Hepatic stellate cell (primary cell): ENCODE measurements around the gene CARMIL1.

Source experiments
- DNase-seq: peaks from one replicate; pipeline ENCODE4 v3.0.0; 2011; ENCODE audit warnings: low spot score

The CARMIL1 gene

GRCh38 chr6:25311331-25311840 is 32.2 kb downstream of the CARMIL1 start:
- DNase-seq = peak; percentile 36

DNA sequence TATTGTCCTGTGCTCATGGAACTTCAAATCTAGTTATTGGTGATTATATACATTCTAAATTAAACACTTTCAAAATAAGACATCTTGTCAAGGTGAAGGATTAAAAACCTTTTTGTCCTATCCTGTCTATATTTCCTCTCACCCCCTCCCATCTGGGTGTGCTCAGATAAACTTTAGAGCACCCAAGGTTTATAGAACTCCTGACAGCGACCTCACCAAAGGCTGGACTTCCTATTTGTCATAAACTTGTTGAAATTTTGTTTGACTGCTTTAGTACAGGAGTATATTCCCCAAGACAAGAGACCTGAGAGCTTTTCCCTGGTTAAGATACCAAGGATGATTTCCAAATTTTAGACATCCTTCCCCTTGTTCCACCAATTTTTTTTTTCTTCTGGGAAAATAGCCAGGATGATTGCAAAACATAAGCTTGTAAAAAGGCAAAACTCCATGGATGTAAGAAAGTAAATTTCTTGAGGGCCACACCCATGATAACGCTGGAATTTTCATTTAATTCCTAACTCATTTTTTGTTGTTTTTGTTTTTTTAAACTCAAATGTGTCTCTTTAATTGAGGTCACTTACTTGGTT is 33.0 kb downstream of the CARMIL1 start:
- no peak for DNase-seq

DNA sequence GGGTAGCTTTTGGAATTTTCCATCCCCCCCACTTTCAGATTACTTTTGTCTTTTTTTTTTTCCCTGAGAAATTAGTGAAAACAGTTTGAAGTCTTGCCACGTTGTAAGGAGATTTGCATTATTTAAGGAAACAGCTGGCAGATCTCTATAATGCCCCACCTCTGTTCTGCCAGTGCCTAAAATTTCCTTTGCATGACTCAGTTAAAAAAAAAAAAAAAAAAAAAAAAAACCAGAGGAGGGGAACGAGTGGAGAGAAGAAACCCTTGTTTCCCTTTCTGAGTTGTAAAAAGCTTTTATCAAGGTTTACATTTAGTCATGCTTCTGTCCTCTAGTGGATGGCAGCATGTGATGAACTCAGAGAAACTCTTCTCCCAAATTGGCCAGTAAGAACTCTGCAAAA is 33.5 kb downstream of the CARMIL1 start:
- peak; percentile 29 for DNase-seq

- DNase-seq = no peak
These were observed 35.5 kb downstream of the CARMIL1 start for GRCh38 chr6:25314509-25315175.

DNA sequence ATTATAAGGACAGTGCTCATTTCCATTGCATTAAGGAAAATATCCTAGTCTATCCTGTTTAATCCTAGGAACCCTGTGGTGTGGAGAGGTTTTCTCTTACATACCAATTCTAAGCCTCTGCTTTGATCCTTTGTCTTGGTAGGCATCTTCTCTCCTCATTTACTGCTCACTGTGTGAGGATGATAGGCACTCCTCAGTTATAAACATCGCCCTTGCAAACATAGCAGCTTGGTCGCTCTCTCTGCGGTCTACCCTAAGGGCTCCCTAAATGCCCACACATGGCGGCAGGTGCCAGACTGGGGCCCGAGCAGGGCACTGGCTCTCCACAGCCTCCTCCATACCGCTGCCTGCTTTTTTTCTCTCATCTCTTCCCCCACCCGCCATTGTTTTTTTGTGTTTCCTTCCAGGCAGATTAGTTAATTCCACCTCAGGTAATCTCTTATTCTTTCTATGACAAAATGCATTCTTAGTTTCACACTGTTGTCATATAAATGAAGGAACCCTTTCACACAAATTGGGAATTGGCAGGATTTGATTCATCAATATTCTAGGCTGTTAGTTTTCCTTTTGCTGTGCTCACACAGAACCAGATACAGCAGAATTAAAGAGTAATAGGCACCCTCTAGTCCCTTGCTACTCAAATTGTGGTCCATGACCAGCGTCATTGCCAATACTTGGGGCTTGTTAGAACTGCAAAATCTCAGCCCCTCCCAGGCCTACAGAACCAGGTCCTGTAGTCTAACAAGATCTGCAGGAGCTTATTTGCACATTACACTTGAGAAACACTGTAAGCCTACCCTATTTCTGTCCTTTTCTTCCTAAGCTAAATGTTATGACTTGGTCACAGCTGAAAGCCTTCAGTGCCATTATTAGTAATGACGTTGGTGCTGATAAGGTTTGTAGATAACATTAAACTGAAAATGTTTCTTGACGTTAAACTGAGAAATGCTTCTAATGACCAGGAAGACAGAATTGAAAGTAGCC is 36.3 kb downstream of the CARMIL1 start:
- no peak for DNase-seq

- DNase-seq = no peak
These were observed 37.5 kb downstream of the CARMIL1 start for GRCh38 chr6:25316626-25317025.

DNA sequence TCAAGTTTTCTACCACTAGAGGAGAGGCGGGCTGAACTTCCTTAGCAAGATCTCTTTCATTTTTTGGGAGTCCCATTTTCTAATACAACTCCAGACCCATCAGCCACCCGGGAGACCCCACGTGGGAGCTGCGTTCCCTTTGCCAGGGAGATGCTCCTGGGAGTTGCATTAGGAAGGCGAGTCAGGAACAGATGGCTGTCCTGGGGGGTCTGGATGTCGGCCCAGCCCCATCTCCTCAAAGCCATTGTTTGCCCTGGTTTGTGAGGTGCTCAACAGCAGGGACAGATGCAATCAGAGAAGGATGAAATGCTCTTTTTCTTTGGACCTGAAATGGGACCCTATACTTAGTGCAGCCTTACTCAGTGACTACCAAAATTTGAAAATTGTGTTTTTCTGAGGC is 39.4 kb downstream of the CARMIL1 start:
- no peak for DNase-seq

- DNase-seq = peak; percentile 36
These were observed 41.3 kb downstream of the CARMIL1 start for GRCh38 chr6:25320459-25320858.

GRCh38 chr6:25322692-25323091 is 43.5 kb downstream of the CARMIL1 start:
- DNase-seq = no peak

DNA sequence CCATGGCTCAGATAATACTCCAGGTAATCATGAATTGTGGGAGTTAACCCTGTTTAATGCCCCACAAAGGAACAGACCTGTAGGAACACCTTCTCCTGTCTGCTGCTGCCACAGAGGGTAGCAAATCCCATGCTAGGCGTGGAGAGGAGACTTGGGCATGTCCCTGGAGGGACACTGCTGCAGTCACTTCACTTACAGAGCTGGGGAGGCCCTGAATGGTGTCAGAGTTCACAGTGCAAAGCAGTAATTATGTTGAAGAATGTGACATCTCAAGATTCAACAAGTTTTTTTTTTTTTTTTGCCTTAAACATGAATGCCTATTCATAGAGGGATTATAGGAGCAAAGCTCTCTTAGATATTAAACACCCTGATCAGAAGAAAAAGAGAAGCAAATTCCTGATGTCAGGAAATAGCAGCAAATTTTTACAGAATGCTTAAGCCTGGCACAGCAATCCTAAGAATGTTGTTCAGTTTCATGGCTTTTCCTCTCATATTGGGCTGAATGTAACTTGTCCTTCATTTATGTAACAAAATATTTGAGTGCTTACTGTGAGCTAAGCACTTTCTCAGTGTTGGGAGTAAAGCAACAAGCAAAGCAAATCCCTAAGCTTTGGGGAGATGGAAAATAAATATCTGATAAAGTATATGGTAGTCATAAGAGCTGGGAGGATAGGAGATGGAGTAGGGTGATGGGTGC is 45.0 kb downstream of the CARMIL1 start:
- peak; percentile 32 for DNase-seq

DNA sequence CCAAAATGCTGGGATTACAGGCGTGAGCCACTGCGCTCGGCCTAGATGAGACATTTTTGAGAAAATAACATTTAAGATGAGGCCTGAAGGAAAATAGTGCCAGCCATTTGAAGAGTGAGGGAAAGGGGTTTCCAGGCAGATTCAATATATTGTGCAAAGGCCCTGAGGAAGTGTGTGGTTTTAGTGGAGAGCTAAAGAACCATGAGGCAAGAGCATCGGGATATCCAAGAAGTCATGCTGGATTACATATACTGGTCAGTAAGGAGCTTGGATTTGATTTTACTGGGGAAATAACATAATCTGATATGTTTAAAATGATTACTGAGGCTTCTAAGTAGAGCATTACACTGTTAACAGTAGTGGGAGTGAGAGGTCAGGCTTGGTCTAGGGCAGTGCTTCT is 47.0 kb downstream of the CARMIL1 start:
- DNase-seq = no peak

DNA sequence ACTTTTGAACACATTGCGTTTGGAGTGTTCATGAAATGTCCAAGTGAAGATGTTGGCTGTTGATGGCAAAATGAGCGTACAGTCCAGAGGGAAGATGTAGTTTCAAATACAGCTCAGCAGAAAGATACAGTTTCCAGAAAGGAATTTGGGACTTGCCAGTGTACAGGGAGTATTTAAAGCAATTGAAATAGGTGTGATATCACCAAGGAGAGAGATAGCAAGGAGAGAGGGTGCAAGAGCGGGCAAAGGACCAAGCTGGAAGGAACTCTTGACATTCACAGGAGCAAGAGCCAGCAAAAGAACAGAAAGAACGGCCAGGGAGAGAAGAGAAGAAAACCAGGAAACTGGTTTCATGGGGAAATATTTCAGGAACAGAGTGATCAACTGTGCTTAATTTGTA is 47.8 kb downstream of the CARMIL1 start:
- DNase-seq = no peak

DNA sequence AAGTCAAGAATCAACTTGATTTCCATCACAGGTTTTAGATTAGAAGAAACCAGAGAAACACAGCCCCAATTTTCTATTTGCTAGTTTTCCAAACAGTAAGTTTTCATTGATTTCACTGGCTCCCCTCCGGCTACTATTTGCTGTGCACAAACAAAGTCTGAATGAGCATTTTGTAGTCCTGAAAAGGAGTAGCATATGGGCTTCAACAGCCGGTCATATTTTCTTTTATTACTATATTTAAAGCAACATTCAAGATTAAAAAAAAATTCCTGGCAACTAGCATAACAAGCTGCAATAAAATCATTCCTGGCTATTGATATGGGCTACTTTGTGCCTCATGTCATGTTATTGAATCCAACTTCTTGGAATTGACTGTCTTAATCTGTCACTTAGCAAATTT is 48.3 kb downstream of the CARMIL1 start:
- no peak for DNase-seq

- DNase-seq = no peak
These were observed 50.1 kb downstream of the CARMIL1 start for GRCh38 chr6:25329161-25329817.

- DNase-seq = no peak
These were observed 50.8 kb downstream of the CARMIL1 start for GRCh38 chr6:25329982-25330381.

DNA sequence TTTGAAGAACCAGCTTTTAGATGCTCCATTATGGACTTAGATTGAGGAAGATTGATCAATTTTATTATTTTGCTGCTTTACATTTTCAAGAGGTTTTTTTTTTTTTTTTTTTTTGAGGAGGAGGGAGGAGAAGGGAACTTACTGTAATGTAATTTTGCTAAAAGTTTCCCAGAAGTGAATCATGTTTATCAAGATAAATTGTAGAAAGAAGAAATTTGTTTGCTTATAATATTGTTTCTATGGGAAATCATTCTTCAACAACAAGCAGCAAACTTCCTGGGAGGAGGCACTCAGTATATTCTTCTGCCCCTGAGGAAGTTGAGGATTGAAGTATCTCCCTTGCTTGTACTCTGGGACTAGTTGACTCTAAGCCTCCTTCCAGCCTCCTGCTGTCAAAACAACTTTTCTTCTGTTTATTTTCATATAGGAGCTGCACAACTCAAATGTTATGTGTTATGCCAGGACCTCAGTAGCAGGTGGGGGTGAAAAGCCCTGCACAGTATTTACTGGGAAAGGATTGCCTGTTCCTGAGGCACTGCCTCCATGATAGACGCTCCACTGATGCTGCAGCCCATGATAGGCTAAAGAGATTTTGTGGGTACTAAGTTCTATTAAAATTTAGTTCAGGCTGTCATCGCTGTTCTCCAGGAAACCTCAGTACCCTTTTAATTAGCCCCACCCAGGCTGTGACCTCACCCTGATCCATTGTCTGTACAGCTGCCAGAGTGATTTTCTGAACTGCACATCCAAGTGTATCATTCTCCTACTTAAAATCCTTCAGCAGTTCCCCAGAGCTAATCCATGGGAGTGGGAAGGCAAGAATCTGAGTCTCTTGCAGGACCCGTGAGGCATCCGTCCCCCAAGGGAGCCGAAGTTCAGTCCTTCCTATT is 51.9 kb downstream of the CARMIL1 start:
- no peak for DNase-seq

GRCh38 chr6:25332165-25332564 is 53.0 kb downstream of the CARMIL1 start:
- no peak for DNase-seq

DNA sequence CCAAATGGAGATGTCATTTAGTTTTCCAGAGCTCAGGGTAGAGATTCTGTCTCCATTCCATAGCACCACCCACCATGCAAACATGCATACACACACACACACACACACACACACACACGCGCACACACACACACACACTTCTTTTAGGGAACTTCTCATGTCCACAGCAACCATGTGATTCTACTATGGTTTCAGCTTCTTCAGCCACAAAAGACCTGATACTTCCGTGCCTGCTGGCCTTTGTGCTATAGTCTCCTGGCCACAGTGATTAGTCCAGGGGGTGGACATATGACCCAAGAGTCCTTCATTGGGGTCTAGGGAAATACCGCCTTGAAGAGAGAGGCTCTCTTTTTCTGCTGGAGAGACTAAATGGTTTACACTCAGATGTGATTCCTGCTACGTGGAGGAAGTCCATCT is 53.5 kb downstream of the CARMIL1 start:
- no peak for DNase-seq

- DNase-seq = no peak
These were observed 54.3 kb downstream of the CARMIL1 start for GRCh38 chr6:25333471-25333870.

DNA sequence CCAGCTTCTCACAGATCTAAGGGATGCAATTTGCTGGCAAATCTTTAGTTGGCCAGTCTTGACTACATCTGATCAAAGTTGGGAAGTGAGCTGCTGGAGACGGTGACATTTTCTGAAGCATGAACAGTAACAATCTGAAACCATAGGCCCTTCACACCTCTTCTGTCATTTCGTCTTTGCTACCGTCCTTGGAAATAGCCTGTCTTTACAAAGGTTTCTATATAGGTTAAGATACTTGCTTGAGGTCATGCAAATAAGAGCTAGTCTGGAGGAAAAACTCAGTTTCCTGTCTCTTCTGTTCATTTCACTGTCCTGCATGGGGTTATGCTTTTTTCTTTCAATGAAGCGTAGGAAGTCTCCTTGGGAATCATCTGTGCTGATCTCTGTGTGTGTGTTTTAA is 55.6 kb downstream of the CARMIL1 start:
- DNase-seq = no peak

DNA sequence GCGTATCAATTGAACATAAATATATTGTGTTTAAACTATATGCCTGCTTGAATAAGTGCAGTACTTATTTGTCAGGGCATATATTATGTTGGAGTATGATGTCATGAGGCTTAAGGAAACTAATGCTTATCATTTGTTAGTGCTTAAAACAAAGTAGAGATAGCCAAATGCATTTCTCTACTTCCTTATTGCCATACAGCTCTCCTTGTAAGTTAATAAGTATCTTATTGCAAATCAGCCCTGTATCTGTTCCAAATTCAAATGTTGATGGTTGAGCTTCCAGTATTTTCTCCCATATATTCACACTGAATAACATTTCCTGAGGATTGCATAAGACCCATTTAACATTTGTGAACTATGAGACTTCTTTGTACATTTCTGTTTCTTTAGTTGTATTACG is 57.8 kb downstream of the CARMIL1 start:
- no peak for DNase-seq
